ENCODE measurements around the gene OR4K2.
"Not testable (repeated sequence)": the region's sequence is repeated elsewhere in the genome, so short reads cannot be mapped to it uniquely, and the experiment has no call there.

The OR4K2 gene

DNA sequence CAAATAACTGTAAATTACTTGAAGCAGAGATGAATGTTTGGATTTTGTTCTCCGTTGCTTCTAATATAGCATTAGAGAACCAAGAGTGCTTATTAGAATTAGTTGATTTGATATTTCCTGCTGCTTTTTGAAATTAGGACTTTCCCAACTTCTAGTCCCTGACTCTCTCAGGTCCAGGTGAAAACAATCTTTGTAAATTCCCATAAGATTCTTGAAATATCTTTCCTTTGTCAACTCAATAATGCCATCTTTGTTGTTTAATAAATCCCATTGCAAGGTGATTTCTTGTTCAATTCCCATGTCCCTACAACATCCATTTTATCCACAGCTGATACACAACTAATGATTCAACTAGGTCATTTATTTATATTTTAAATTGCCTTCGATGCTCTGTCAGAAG, at the start of gene OR4K2:
Gene OR4K2, plus strand, starts transcription at position 301 of the 400 bp plus-strand sequence. CDS start 1,126 bp downstream, outside the sequence.
- DNase-seq = no peak

DNA sequence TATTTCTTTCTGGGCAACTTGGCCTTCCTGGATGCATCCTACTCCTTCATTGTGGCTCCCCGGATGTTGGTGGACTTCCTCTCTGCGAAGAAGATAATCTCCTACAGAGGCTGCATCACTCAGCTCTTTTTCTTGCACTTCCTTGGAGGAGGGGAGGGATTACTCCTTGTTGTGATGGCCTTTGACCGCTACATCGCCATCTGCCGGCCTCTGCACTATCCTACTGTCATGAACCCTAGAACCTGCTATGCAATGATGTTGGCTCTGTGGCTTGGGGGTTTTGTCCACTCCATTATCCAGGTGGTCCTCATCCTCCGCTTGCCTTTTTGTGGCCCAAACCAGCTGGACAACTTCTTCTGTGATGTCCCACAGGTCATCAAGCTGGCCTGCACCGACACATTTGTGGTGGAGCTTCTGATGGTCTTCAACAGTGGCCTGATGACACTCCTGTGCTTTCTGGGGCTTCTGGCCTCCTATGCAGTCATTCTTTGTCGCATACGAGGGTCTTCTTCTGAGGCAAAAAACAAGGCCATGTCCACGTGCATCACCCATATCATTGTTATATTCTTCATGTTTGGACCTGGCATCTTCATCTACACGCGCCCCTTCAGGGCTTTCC, 47.2 kb upstream of the OR4K2 start:
- DNase-seq = not testable (repeated sequence)

GRCh38 chr14:19828314-19828713, 46.6 kb upstream of the OR4K2 start:
- no peak for DNase-seq

GRCh38 chr14:19834203-19834848, 40.6 kb upstream of the OR4K2 start:
- not testable (repeated sequence) for DNase-seq

DNA sequence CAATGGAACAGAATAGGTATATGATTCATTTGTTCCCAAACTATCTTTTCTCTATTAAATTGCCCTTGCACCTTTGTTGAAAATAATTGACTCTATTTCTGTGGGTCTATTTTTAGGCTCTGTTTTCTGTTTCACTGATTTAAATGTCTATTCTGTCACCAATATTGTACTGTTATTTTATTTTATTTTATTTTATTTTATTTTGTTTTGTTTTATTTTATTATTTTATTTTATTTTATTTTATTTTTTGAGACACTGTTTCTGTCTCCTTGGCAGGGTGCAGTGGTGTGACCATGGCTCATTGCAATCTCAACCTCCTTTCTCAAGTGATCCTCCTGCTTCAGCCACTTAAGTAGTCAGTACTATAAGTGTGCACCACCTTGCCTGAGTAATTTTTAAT, 36.5 kb upstream of the OR4K2 start:
- DNase-seq = no peak

- DNase-seq = no peak
Measured at GRCh38 chr14:19851365-19851764, 23.6 kb upstream of the OR4K2 start.

DNA sequence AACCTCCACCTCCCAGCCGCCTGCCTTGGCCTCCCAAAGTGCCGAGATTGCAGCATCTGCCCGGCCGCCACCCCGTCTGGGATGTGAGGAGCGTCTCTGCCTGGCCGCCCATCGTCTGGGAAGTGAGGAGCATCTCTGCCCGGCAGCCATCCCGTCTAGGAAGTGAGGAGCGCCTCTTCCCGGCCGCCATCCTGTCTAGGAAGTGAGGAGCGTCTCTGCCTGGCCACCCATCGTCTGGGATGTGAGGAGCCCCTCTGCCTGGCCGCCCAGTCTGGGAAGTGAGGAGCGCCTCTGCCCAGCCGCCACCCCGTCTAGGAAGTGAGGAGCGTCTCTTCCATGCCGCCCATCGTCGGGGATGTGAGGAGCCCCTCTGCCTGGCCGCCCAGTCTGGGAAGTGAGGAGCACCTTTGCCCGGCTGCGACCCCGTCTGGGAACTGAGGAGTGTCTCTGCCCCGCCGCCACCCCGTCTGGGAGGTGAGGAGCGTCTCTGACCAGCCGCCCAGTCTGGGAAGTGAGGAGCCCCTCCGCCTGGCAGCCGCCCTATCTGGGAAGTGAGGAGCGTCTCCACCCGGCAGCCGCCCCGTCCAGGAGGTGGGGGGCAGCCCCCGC, 8.8 kb upstream of the OR4K2 start:
- DNase-seq = not testable (repeated sequence)

DNA sequence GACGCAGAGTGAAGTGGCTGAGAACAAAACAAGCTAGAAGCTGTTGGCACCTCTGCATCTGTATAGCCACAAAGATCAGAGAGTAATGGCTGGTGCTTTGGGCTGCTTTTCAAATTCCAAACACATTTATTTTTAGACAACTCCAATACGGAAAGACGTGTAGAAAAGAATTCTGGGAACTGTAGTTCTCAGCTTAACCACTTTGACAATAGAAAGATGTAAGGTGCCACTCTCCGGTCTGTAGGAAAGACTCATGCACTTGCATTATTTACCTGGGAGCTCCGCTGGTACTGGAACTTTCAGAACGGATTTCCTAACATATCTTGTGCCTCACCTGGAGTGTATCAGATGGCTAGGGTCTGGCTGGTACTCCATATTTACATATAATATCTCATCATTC, 1.8 kb upstream of the OR4K2 start:
- no peak for DNase-seq

- DNase-seq = no peak
Measured at GRCh38 chr14:19878029-19878642, 3.2 kb downstream of the OR4K2 start.

- DNase-seq = no peak
Measured at GRCh38 chr14:19895282-19895681, 20.3 kb downstream of the OR4K2 start.

GRCh38 chr14:19900999-19901398, 26.1 kb downstream of the OR4K2 start:
- DNase-seq = no peak

- no peak for DNase-seq
Measured at GRCh38 chr14:19902409-19902808, 27.5 kb downstream of the OR4K2 start.

- DNase-seq = no peak
Measured at GRCh38 chr14:19906665-19907064, 31.7 kb downstream of the OR4K2 start.

GRCh38 chr14:19911114-19911513, 36.2 kb downstream of the OR4K2 start:
- DNase-seq = no peak

DNA sequence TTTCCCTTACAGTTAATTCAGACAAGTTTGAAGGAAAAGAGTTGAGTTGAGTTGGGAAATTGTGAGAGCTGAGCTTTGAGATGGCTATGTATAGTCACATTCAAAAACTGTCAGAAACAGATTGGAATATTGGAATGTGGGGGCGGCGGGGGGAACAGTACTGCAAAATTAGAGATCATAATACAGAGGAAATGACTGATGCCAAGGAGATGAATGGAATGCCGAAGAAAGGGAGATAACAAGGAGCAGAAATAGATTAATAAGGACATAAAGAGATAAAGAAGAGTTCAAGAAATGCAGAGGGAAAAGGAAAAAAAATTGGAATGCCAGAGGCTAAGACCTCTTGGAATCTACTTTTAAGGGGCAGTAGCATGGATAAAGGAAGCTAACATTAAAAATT, 42.3 kb downstream of the OR4K2 start:
- no peak for DNase-seq

DNA sequence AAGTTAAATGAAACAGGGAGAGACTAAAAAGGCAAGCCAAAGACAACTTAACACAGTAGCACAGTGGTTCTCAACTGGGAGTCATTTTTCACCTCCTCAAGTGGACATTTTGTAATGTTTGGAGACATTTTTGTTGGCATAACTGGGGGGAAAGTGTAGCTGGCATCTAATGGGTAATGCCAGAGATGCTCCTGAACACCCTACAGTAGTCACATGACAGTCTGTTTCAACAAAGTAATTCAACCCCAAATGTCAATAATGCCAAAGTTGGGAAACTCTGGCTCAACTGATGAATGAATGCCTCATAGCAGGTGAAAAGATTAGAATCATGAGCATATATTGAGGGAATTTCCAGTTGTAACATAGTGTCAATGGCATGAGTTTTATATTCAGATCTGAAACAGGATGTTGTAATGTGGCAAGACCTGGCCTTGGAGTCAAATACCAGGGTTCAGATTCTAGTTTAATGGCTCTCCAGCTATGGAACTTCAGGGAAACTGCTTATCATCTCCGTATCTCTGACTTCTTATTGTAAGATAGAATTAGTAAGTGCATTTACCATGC, 43.1 kb downstream of the OR4K2 start:
- no peak for DNase-seq

DNA sequence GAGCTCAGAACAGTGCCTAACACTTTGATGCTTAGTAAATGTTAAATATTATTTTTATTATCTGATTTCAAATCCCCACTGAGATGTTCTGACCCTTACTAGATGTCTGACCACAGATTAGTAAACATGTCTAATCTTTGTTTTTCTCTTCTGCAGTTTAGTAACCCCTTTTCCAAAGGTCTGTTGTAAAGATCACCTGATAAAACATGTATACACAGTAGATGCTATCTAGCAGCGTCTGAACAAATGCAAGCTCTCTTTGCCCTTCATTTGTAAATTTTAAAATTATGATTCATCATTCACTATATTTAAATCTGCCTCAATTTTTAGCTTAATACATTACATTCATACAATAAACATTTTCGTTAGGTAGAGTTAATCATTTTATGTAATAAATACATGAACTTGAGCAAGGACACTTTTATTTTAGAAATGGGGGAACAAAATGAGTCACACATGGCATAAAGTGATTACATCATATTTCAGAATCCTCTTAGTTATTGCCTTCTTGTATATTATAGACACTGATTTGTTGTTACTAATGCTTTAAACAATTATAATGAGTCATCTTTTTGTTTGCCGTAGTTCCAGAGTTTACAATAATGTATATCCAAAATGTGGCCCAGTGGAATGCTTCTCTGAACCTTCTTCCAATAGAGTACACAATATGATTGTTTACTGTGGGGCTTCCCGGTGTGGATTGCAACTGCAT, 43.8 kb downstream of the OR4K2 start:
- DNase-seq = no peak

- no peak for DNase-seq
Measured at GRCh38 chr14:19920021-19920657, 45.2 kb downstream of the OR4K2 start, which contains the start of gene OR4K5. Gene OR4K5, plus strand, starts transcription at chr14:19920607. Its CDS starts 0 bp downstream, at chr14:19920607.

DNA sequence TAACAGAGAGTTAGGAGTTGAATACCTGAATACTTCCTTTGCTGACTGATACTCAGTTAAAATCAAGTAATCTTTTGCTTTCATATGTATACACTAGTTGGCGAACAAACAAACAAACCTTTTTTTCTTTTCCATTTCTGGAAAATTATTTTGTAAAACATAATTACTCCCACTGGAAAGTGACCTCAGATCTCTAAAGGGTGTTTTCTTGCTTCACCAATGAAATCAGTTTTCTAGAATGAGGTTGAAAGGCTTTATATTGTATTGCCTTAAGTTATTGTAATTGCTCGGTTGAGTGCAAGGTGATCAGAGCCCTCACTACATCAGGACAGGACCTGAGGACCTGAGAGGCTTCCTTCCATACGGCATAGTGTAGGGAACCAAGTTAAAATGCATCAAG, 55.7 kb downstream of the OR4K2 start, which contains the start of gene OR4K1:
Gene OR4K1, plus strand, starts transcription at position 301 of the 400 bp plus-strand sequence. CDS start 4,750 bp downstream, outside the sequence.
- DNase-seq = no peak

All from stimulated activated CD4-positive, alpha-beta T cell treated with anti-CD3 and anti-CD28 coated beads, Interleukin-4, amount 100 ng/mL, for 4 hours (primary cell).